Panc1 (cell line): ENCODE measurements around the gene ZNF664.

ENCODE experiments used
- TCF7L2 ChIP-seq: IDR thresholded peaks from 2 replicates; pipeline ENCODE4 v1.6.1; 2011; ENCODE audit warnings: mild to moderate bottlenecking, low read depth, low read length, inconsistent platforms
- TF ChIP-seq, protein P1 (sequence below): fragments of 450-650 bp; IDR thresholded peaks from 2 replicates; pipeline ENCODE4 v1.5.1; 2017; ENCODE audit warnings: mild to moderate bottlenecking
- TF ChIP-seq, protein P2 (sequence below), 2 experiments: IDR thresholded peaks; 2 replicates each; pipeline ENCODE4 v1.6.1; 2011 to 2012; ENCODE audit warnings: low read depth in 2 of 2, control low read depth in 1 of 2, low read length in 1 of 2, mild to moderate bottlenecking in 1 of 2, moderate library complexity in 1 of 2; ENCODE audit not compliant: insufficient read depth in 1 of 2

DNA sequence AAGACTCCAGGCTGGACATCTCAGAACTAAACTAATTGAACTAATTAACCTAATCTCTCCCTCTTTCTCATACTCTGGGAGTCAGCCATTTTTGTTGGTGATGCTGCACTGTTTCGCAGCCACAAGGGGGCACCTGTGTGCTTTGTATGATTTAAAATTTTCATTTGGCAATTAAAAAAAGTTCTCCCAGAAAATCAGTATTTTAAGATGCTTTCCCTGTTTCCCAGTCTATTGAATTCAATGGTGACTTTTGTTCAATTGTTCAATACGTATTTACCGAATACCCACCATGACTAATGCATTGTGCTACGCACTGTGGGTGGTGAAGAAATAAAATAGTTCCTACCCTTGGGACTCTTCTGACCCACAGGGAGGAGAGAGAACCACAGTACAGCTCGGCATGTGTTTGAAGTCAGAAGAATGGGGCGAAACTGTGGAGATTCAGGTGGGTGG lies 63.7 kb downstream of the ZNF664 start:
- TF ChIP-seq, protein P1, sequence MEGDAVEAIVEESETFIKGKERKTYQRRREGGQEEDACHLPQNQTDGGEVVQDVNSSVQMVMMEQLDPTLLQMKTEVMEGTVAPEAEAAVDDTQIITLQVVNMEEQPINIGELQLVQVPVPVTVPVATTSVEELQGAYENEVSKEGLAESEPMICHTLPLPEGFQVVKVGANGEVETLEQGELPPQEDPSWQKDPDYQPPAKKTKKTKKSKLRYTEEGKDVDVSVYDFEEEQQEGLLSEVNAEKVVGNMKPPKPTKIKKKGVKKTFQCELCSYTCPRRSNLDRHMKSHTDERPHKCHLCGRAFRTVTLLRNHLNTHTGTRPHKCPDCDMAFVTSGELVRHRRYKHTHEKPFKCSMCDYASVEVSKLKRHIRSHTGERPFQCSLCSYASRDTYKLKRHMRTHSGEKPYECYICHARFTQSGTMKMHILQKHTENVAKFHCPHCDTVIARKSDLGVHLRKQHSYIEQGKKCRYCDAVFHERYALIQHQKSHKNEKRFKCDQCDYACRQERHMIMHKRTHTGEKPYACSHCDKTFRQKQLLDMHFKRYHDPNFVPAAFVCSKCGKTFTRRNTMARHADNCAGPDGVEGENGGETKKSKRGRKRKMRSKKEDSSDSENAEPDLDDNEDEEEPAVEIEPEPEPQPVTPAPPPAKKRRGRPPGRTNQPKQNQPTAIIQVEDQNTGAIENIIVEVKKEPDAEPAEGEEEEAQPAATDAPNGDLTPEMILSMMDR: peak; percentile 90
- no peak for TF ChIP-seq TCF7L2
- TF ChIP-seq, protein P2, sequence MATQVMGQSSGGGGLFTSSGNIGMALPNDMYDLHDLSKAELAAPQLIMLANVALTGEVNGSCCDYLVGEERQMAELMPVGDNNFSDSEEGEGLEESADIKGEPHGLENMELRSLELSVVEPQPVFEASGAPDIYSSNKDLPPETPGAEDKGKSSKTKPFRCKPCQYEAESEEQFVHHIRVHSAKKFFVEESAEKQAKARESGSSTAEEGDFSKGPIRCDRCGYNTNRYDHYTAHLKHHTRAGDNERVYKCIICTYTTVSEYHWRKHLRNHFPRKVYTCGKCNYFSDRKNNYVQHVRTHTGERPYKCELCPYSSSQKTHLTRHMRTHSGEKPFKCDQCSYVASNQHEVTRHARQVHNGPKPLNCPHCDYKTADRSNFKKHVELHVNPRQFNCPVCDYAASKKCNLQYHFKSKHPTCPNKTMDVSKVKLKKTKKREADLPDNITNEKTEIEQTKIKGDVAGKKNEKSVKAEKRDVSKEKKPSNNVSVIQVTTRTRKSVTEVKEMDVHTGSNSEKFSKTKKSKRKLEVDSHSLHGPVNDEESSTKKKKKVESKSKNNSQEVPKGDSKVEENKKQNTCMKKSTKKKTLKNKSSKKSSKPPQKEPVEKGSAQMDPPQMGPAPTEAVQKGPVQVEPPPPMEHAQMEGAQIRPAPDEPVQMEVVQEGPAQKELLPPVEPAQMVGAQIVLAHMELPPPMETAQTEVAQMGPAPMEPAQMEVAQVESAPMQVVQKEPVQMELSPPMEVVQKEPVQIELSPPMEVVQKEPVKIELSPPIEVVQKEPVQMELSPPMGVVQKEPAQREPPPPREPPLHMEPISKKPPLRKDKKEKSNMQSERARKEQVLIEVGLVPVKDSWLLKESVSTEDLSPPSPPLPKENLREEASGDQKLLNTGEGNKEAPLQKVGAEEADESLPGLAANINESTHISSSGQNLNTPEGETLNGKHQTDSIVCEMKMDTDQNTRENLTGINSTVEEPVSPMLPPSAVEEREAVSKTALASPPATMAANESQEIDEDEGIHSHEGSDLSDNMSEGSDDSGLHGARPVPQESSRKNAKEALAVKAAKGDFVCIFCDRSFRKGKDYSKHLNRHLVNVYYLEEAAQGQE (IDR thresholded peaks at IDR 0.05; ENCODE audit: insufficient read depth in 1 of 2, low read depth in 2 of 2, low read length in 1 of 2): no peak
